ENCODE measurements around the gene LMX1A.

DNA sequence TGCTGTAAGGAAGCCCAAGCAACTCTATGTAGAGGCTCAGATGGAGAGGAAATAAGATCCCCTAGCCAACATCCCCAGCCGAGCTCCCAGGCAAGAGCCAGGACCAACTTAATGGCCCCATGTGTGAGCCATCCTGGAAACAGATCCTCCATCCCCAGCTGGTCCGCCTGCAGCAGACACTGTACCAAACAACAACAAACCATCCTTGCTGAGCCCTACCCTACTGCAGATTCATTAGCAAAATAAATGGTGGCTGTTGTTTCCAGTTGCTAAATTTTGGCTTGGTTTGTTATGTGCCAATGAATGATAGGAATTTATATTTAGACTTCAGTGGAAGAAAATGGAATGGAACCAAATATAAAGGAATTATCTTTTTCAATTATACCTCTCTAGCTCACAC is 43.9 kb downstream of the LMX1A start:
- no peak for TF ChIP-seq CTCF (IDR thresholded peaks at IDR 0.05)
- TF ChIP-seq EP300 (IDR thresholded peaks at IDR 0.05): no peak

Data from gastroesophageal sphincter (tissue), 3 donors.